Endothelial cell of umbilical vein (primary cell): ENCODE results near the gene MYO1E. TPM values are rescaled to one million over a fixed set of nuclear protein-coding genes. Genes with fewer than 3 reads are reported as not detected.

Source experiments
- BruUV-seq: library from RNA; stranded (reverse); fragments of 400-500 nt; replicated peaks from 2 replicates; lab custom pipeline; 2021; lab: Mats Ljungman, UMichigan
- CTCF ChIA-PET: fragments of 300-600, 350-600 bp; sonication (Branson Sonifier 250); formaldehyde crosslinking; loops from one replicate; lab custom pipeline; 2021; ENCODE audit warnings: antibody characterized with exemption, inconsistent platforms; lab: Charles Lee
- POLR2A ChIA-PET: fragments of 300-600, 350-600 bp; sonication (Branson Sonifier 250); formaldehyde crosslinking; loops from one replicate; lab custom pipeline; 2021; ENCODE audit warnings: antibody characterized with exemption, inconsistent platforms; lab: Charles Lee
- DNase-seq: peaks from one replicate; pipeline ENCODE4 v3.0.0-alpha.2; 2011; ENCODE audit warnings: low read depth, low spot score
- FAIRE-seq: peaks from 2 replicates; lab custom pipeline; 2011; peaks lifted over from hg19 to GRCh38; lab: Jason Lieb, UNC
- H2AFZ ChIP-seq: 2 replicates; pipeline ENCODE4 v1.6.0; 2012; ENCODE audit warnings: low read depth, low read length, control low read depth, inconsistent platforms
- H3K27ac ChIP-seq: 2 replicates; pipeline ENCODE4 v1.5.1; 2011; ENCODE audit warnings: low read depth, mild to moderate bottlenecking, control low read depth, low read length, moderate library complexity; ENCODE audit not compliant: insufficient read depth
- H3K27me3 ChIP-seq, 2 experiments: 2 replicates each; pipeline versions ENCODE4 v1.6.0 to v1.6.1; 2011; ENCODE audit warnings: low read length in 2 of 2, mixed read lengths in 1 of 2; ENCODE audit not compliant: control insufficient read depth in 2 of 2, insufficient read depth in 2 of 2
- H3K36me3 ChIP-seq, 2 experiments: 2 replicates in 1 of 2; 3 replicates in 1 of 2; pipeline ENCODE4 v1.5.1; 2011; ENCODE audit warnings: low read length in 2 of 2, mild to moderate bottlenecking in 1 of 2, moderate library complexity in 1 of 2; ENCODE audit not compliant: control insufficient read depth in 2 of 2, insufficient read depth in 2 of 2; ENCODE audit errors: extremely low read depth in 1 of 2
- H3K4me1 ChIP-seq: 3 replicates; pipeline ENCODE4 v1.5.1; 2011; ENCODE audit warnings: mild to moderate bottlenecking, low read length; ENCODE audit not compliant: control insufficient read depth, insufficient read depth; ENCODE audit errors: extremely low read depth
- H3K4me2 ChIP-seq: 2 replicates; pipeline ENCODE4 v1.6.1; 2011; ENCODE audit warnings: low read length, control low read depth, mixed read lengths; ENCODE audit not compliant: insufficient read depth
- H3K4me3 ChIP-seq, 3 experiments: fragments of 200-600 bp in 1 of 3; sonication (generic), shearing (Covaris generic) in 1 of 3; replicated peaks in 1 of 3; 2 replicates each; pipeline ENCODE4 v1.5.1; 2011 to 2016; ENCODE audit warnings: control low read depth in 3 of 3, low read length in 3 of 3, mild to moderate bottlenecking in 2 of 3, inconsistent platforms in 1 of 3, low read depth in 1 of 3, moderate library complexity in 1 of 3; ENCODE audit not compliant: insufficient read depth in 1 of 3
- H3K79me2 ChIP-seq: 2 replicates; pipeline ENCODE4 v1.6.0; 2012; ENCODE audit warnings: low read length, inconsistent platforms; ENCODE audit not compliant: control insufficient read depth, insufficient read depth
- H3K9ac ChIP-seq: replicated peaks from 2 replicates; pipeline ENCODE3; 2011; ENCODE audit warnings: low read length, control low read depth; ENCODE audit not compliant: insufficient read depth; ENCODE audit errors: extremely low read depth
- H3K9me1 ChIP-seq: replicated peaks from 3 replicates; pipeline ENCODE4 v1.6.0; 2011; ENCODE audit warnings: mild to moderate bottlenecking, low read length; ENCODE audit not compliant: control insufficient read depth, insufficient read depth; ENCODE audit errors: extremely low read depth
- H3K9me3 ChIP-seq: replicated peaks from 2 replicates; pipeline ENCODE4 v1.5.1; 2012; ENCODE audit warnings: low read length, inconsistent platforms; ENCODE audit not compliant: control insufficient read depth, insufficient read depth
- H4K20me1 ChIP-seq: replicated peaks from 2 replicates; pipeline ENCODE3; 2011; ENCODE audit warnings: mild to moderate bottlenecking, low read length; ENCODE audit not compliant: control insufficient read depth, insufficient read depth; ENCODE audit errors: extremely low read depth
- EZH2 ChIP-seq: IDR thresholded peaks from 2 replicates; pipeline ENCODE4 v1.6.1; 2012; ENCODE audit warnings: borderline replicate concordance, low read depth, mild to moderate bottlenecking, moderate library complexity, low read length, inconsistent platforms; ENCODE audit not compliant: severe bottlenecking
- FOS ChIP-seq: IDR thresholded peaks from 2 replicates; pipeline ENCODE4 v1.6.1; 2011; ENCODE audit warnings: mild to moderate bottlenecking, low read length, moderate library complexity, borderline replicate concordance; ENCODE audit not compliant: insufficient read depth
- GATA2 ChIP-seq: IDR thresholded peaks from 2 replicates; pipeline ENCODE4 v1.7.0; 2011; ENCODE audit warnings: low read depth, mild to moderate bottlenecking, moderate library complexity, mixed read lengths, low read length; ENCODE audit not compliant: insufficient read length, insufficient read depth
- JUN ChIP-seq: IDR thresholded peaks from 2 replicates; pipeline ENCODE4 v1.6.1; 2011; ENCODE audit warnings: borderline replicate concordance, low read depth; ENCODE audit not compliant: insufficient read length, insufficient read depth
- MYC ChIP-seq: IDR thresholded peaks from one replicate; pipeline ENCODE4 v1.6.1; 2011; ENCODE audit warnings: mild to moderate bottlenecking, low read depth, low read length
- POLR2A ChIP-seq: IDR thresholded peaks from 2 replicates; pipeline ENCODE4 v1.6.1; 2012; ENCODE audit warnings: low read depth, mild to moderate bottlenecking, control low read depth, low read length
- POLR2AphosphoS5 ChIP-seq: IDR thresholded peaks from 2 replicates; pipeline ENCODE4 v1.6.1; 2012; ENCODE audit warnings: low read depth, mild to moderate bottlenecking, control low read depth, low read length, moderate library complexity; ENCODE audit not compliant: insufficient read depth
- dilution Hi-C: fragments of 300-500 bp; cut with MboI; formaldehyde crosslinking; loops from one replicate; pipeline ENCODE4 v1.15.0; 2019; ENCODE audit warnings: low sequenced_read_pairs; ENCODE audit not compliant: extremely low pct_ligation_motif_present
- intact Hi-C: fragments of 100-400 bp; cut with micrococcal nuclease; formaldehyde crosslinking; loops from one replicate; pipeline ENCODE4 v1.10.0; 2022
- polyA plus RNA-seq, 4 experiments: library from polyadenylated mRNA; depleted of rRNA in 3 of 4; stranded (reverse) in 3 of 4; unstranded in 1 of 4; fragments of >200 nt; gene quantifications; 2 replicates each; pipeline versions ENCODE4 v1.2.1 to v1.2.3, GENCODE V29; 2011 to 2012; ENCODE audit warnings: missing spikeins in 1 of 4
- total RNA-seq: library from RNA; stranded (reverse); gene quantifications from 2 replicates; pipeline ENCODE4 v1.2.3, GENCODE V29; 2021
- TF ChIP-seq, protein P1 (sequence below), 2 donors: IDR thresholded peaks; 1 replicate in 1 of 2; 2 replicates in 1 of 2; pipeline ENCODE4 v1.5.1; 2011; ENCODE audit warnings: low read length in 2 of 2, mild to moderate bottlenecking in 2 of 2, moderate library complexity in 2 of 2, control low read depth in 1 of 2, inconsistent platforms in 1 of 2, low read depth in 1 of 2; ENCODE audit not compliant: insufficient read depth in 1 of 2; ENCODE audit errors: extremely low read depth in 1 of 2
- TF ChIP-seq, protein P2 (sequence below): IDR thresholded peaks from 2 replicates; pipeline ENCODE4 v1.6.1; 2011; ENCODE audit not compliant: insufficient read depth, insufficient read length

Gene MYO1E
- total and polyA plus RNA-seq, 2 donors (not counting 3 experiments of a cell fraction or from before 2014, with no cell fraction given) = 31.6 to 218 TPM

DNA sequence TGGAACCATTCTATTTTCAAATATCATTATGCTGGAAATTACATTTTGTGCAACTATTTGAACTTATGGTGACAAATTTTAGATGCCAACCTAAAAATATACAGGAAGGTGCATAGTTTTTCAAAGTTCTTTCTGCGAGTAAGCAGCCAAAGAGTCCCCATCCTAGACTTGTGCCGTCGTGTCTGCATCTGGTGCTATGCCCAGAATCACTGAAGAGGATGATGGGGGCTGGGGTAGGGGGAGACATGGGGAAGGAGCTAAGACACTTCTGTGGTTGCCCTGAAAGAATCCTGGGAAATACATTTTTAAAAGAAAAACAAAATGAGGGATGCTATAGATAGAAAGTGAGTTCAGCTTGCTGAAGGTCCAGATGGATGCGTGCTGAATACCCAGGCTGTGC is 44.1 kb upstream of the MYO1E start:
- Histone ChIP-seq H3K4me3 (no peak overlapping the region), H3K4me2 (no peak overlapping the region), H3K79me2 (no peaks in the 10 kb centered on the region), H4K20me1 (no peaks in the 10 kb centered on the region), H3K36me3 (no peaks in the 10 kb centered on the region), H3K9me3 (no peaks in the 10 kb centered on the region), H3K9ac (no peak overlapping the region), H3K27ac (no peak overlapping the region), H2AFZ (no peak overlapping the region), H3K4me1 (no peaks in the 10 kb centered on the region), H3K9me1 (no peaks in the 10 kb centered on the region), H3K27me3 (peaks cover 14 to 15% of the 10 kb centered on the region in 2 experiments)
- intact Hi-C loops = no loop called here
- ChIA-PET CTCF (interaction anchor here (1.5 kb wide), 1 partner anchor 263 kb away, joined by 3 read pairs; no protein-coding TSS in a partner anchor), POLR2A (no interaction called here)
- BruUV-seq = no TSS peak
- DNase-seq = no peak
- FAIRE-seq = no peak
- TF ChIP-seq POLR2AphosphoS5 = no peak
- TF ChIP-seq, protein P1, sequence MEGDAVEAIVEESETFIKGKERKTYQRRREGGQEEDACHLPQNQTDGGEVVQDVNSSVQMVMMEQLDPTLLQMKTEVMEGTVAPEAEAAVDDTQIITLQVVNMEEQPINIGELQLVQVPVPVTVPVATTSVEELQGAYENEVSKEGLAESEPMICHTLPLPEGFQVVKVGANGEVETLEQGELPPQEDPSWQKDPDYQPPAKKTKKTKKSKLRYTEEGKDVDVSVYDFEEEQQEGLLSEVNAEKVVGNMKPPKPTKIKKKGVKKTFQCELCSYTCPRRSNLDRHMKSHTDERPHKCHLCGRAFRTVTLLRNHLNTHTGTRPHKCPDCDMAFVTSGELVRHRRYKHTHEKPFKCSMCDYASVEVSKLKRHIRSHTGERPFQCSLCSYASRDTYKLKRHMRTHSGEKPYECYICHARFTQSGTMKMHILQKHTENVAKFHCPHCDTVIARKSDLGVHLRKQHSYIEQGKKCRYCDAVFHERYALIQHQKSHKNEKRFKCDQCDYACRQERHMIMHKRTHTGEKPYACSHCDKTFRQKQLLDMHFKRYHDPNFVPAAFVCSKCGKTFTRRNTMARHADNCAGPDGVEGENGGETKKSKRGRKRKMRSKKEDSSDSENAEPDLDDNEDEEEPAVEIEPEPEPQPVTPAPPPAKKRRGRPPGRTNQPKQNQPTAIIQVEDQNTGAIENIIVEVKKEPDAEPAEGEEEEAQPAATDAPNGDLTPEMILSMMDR (IDR thresholded peaks at IDR 0.05; ENCODE audit: extremely low read depth in 1 of 2, insufficient read depth in 1 of 2, low read depth in 1 of 2, low read length in 2 of 2) = no peak
- TF ChIP-seq FOS = no peak
- no peak for TF ChIP-seq POLR2A
- dilution Hi-C loops = no loop called here

DNA sequence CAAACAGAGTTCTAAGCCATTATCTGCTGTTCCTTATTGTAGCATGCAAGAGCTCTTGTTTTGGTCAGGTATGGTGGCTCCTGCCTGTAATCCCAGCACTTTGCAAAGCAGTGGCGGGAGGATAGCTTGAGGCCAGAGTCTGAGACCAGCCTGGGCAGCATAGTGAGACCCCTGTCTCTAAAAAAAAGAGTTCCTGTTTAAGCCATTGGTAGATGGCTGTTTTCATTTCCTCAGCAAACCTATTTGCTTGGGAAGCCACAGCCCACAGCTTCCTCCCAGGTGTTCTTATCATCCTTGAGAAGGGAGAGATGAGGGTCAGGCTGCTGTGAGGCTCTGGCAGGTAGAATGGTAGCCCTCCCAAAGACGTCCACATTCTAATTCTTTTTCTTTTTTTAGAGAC is 40.9 kb upstream of the MYO1E start:
- H3K9me3 ChIP-seq = no peaks in the 10 kb centered on the region
- no peaks in the 10 kb centered on the region for H3K9me1 ChIP-seq
- ChIA-PET CTCF (interaction anchor here (0.9 to 1.5 kb wide), 2 partner anchors 166 to 239 kb away, joined by 3 to 7 read pairs; no protein-coding TSS in a partner anchor), POLR2A (no interaction called here)
- H3K9ac ChIP-seq = no peak overlapping the region
- FAIRE-seq (no peak), DNase-seq (no peak)
- H4K20me1 ChIP-seq = no peaks in the 10 kb centered on the region
- H3K79me2 ChIP-seq = no peaks in the 10 kb centered on the region
- H3K27ac ChIP-seq = no peak overlapping the region
- H3K4me1 ChIP-seq = no peaks in the 10 kb centered on the region
- intact Hi-C loops (loop anchor here (2.0 kb wide), 1 partner anchor 239 kb away; no protein-coding TSS in a partner anchor), dilution Hi-C loops (no loop called here)
- H2AFZ ChIP-seq = no peak overlapping the region
- BruUV-seq = no TSS peak
- no peaks in the 10 kb centered on the region for H3K36me3 ChIP-seq
- H3K4me3 ChIP-seq = no peak overlapping the region
- H3K4me2 ChIP-seq = no peak overlapping the region
- TF ChIP-seq POLR2AphosphoS5 = no peak
- TF ChIP-seq EZH2 = no peak
- no peak for TF ChIP-seq FOS
- no peak for TF ChIP-seq MYC
- TF ChIP-seq GATA2 = no peak
- TF ChIP-seq, protein P2, sequence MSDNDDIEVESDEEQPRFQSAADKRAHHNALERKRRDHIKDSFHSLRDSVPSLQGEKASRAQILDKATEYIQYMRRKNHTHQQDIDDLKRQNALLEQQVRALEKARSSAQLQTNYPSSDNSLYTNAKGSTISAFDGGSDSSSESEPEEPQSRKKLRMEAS = no peak
- TF ChIP-seq JUN = no peak
- no peak for TF ChIP-seq POLR2A
- H3K27me3 ChIP-seq = peaks cover 8 to 9% of the 10 kb centered on the region in 2 experiments
